Transverse colon (tissue), 4 donors: ENCODE measurements around the gene PKD2L2. TPM values are rescaled to one million over a fixed set of nuclear protein-coding genes. Genes with fewer than 3 reads are reported as not detected.

Experiments
- DNase-seq: peaks from one replicate; pipeline ENCODE4 v3.0.0-alpha.2; 2019
- H3K27ac ChIP-seq, 4 donors: fragments of 200-600 bp; sonication (generic); 2 replicates each; pipeline ENCODE4 v1.5.1; 2016 to 2018; ENCODE audit warnings: inconsistent platforms in 4 of 4
- H3K27me3 ChIP-seq: fragments of 200-600 bp; sonication (generic); 2 replicates; pipeline ENCODE4 v1.5.1; 2017; ENCODE audit warnings: inconsistent platforms
- H3K36me3 ChIP-seq, 4 donors: fragments of 200-600 bp; sonication (generic); 2 replicates each; pipeline ENCODE4 v1.5.1; 2017 to 2019; ENCODE audit warnings: inconsistent platforms in 4 of 4
- H3K4me1 ChIP-seq, 4 donors: fragments of 200-600 bp; sonication (generic); 2 replicates each; pipeline ENCODE4 v1.5.1; 2017 to 2020; ENCODE audit warnings: inconsistent platforms in 4 of 4
- H3K4me3 ChIP-seq, 4 donors: fragments of 200-600 bp; sonication (generic); 1 replicate in 1 of 4; 2 replicates in 3 of 4; pipeline versions ENCODE4 v1.5.1 to v1.6.1; 2017 to 2019; ENCODE audit warnings: inconsistent platforms in 4 of 4
- H3K9me3 ChIP-seq, 2 donors: fragments of 200-600 bp; sonication (generic); 2 replicates each; pipeline ENCODE4 v1.5.1; 2017 to 2019; ENCODE audit warnings: inconsistent platforms in 2 of 2
- CTCF ChIP-seq, 5 experiments: fragments of 200-600 bp in 3 of 5; fragments of 450-650 bp in 2 of 5; sonication (generic) in 3 of 5; IDR thresholded peaks; 1 replicate in 2 of 5; 2 replicates in 3 of 5; pipeline ENCODE4 v1.5.1; 2016 to 2017; ENCODE audit warnings: antibody characterized with exemption in 5 of 5, inconsistent platforms in 3 of 5, mild to moderate bottlenecking in 2 of 5, moderate library complexity in 1 of 5
- EP300 ChIP-seq: sonication (generic); formaldehyde crosslinking; IDR thresholded peaks from one replicate; pipeline ENCODE4 v1.6.1; 2017; ENCODE audit warnings: antibody characterized with exemption, low read depth
- POLR2A ChIP-seq: fragments of 450-650 bp; IDR thresholded peaks from one replicate; pipeline ENCODE4 v1.6.1; 2016; ENCODE audit warnings: antibody characterized with exemption, mild to moderate bottlenecking, moderate library complexity
- POLR2AphosphoS5 ChIP-seq, 3 donors: sonication (generic); formaldehyde crosslinking; IDR thresholded peaks; one replicate each; pipeline ENCODE4 v1.6.1; 2016; ENCODE audit warnings: antibody characterized with exemption in 3 of 3
- WGBS, 2 donors: methylation state at CpG; one replicate each; pipeline ENCODE4 v1.1.5; 2018; ENCODE audit warnings: low coverage in 1 of 2; 5-methylcytosine and 5-hydroxymethylcytosine counted together
- in situ Hi-C, 4 donors: fragments of 200-750 bp; cut with MboI; loops; one replicate each; pipeline versions ENCODE4 v1.15.0 to v1.15.1; 2017; ENCODE audit warnings: low sequenced_read_pairs in 3 of 4, low pct_ligation_motif_present in 1 of 4, low pct_unique_long_range_greater_than_20kb in 1 of 4
- intact Hi-C: fragments of 100-400 bp; cut with DNase I; formaldehyde crosslinking; loops from one replicate; pipeline ENCODE4 v1.15.1; 2023; ENCODE audit warnings: low total_unique reads
- total RNA-seq, 4 donors: library from RNA; depleted of rRNA; stranded (reverse); fragments of >200 nt; gene quantifications; one replicate each; pipeline ENCODE4 v1.1.0, GENCODE V29; 2016

PKD2L2 gene
- total RNA-seq, 4 donors from 2014 or later = not detected

DNA sequence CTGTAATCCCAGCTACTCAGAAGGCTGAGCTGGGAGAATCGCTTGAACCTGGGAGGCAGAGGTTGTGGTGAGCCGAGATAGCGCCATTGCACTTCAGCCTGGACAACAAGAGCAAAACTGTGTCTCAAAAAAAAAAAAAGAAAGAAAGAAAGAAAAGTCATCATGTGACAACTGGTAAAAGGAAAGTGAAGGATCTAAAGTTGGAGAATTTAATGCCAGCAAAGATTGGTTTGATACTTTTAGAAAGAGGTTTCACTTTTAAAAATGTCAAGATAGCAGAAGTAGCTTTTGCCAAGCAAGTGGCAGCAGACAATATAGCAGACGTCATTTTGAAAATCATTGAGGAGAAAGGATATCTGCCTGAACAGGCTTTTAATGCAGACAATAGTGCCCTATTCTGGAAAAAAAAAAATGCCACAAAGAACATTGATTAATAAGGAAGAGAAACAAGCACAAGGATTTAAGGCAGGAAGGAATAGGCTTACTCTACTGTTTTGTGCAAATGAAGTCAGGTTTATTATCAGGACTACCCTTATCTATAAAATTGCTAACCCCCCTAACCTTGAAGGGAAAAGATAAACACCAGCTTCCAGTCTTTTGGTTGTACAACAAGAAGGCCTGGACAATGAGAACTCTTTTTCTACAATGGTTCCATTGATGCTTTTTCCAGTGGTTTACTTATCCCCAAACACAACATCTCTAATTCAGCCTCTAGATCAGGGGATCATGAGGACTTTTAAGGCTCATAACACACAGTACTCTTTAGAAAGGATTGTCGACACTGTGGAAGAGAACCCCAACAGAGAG is 12.0 kb downstream of the PKD2L2 start:
- intact Hi-C loops (no loop called here), in situ Hi-C loops (no loop called here)
- TF ChIP-seq POLR2AphosphoS5 (IDR thresholded peaks at IDR 0.05) = no peak
- TF ChIP-seq POLR2A = no peak
- no peak for TF ChIP-seq CTCF (IDR thresholded peaks at IDR 0.05)
- no peaks in the 10 kb centered on the region for H3K9me3 ChIP-seq
- 84 to 88% methylated on average over 4 to 5 of the region's 5 CpGs for WGBS, 2 donors
- no peaks in the 10 kb centered on the region for H3K4me1 ChIP-seq
- no peaks in the 10 kb centered on the region for H3K27me3 ChIP-seq
- no peak overlapping the region for H3K4me3 ChIP-seq
- no peaks in the 10 kb centered on the region for H3K36me3 ChIP-seq
- no peak overlapping the region for H3K27ac ChIP-seq
- DNase-seq = no peak

GRCh38 chr5:137902408-137903133 is 13.3 kb downstream of the PKD2L2 start:
- TF ChIP-seq CTCF (IDR thresholded peaks at IDR 0.05) = no peak
- no peak for TF ChIP-seq POLR2AphosphoS5 (IDR thresholded peaks at IDR 0.05)
- no peak for TF ChIP-seq POLR2A
- no peak for TF ChIP-seq EP300
- H3K36me3 ChIP-seq = no peaks in the 10 kb centered on the region
- in situ Hi-C loops = no loop called here

DNA sequence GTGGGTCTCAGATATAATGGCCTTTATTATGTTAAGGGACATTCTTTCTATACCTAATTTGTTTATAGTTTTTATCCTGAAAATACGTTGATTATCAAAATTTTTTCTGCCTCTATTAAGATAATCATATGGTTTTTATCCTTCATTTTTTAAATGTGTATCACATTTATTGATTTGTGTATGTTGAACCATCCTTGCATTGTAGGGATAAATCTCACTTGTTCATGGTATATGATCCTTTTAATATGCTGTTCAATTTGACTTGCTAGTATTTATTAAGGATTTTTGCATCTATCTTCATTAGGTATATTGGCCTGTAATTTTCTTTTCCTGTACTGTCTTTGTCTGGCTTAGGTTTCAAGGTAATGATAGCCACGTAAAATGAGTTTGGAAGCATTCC is 25.5 kb downstream of the PKD2L2 start:
- in situ Hi-C loops = no loop called here
- no peaks in the 10 kb centered on the region for H3K4me1 ChIP-seq
- WGBS, 2 donors = 84 to 92% methylated on average over 2 of the region's 2 CpGs
- no peak for DNase-seq
- no peak overlapping the region for H3K27ac ChIP-seq
- H3K4me3 ChIP-seq = no peak overlapping the region
- intact Hi-C loops = no loop called here
- H3K36me3 ChIP-seq = no peaks in the 10 kb centered on the region
- no peaks in the 10 kb centered on the region for H3K27me3 ChIP-seq
- peaks cover 0 to 10% of the 10 kb centered on the region in 2 donors for H3K9me3 ChIP-seq
- TF ChIP-seq POLR2A (no peak), EP300 (no peak), POLR2AphosphoS5 (IDR thresholded peaks at IDR 0.05) (no peak), CTCF (IDR thresholded peaks at IDR 0.05) (no peak)

More at GRCh38 chr5:137902408-137903133, 13.3 kb downstream of the PKD2L2 start:
- Histone ChIP-seq H3K9me3 (no peaks in the 10 kb centered on the region), H3K4me1 (no peaks in the 10 kb centered on the region), H3K27ac (no peak overlapping the region), H3K4me3 (no peak overlapping the region), H3K27me3 (no peaks in the 10 kb centered on the region)
- DNase-seq = no peak
- 83 to 100% methylated on average over 1 of the region's 1 CpG for WGBS, 2 donors
- intact Hi-C loops = no loop called here

- H3K36me3 ChIP-seq = no peaks in the 10 kb centered on the region
- no peaks in the 10 kb centered on the region for H3K27me3 ChIP-seq
- H3K27ac ChIP-seq = no peak overlapping the region
- in situ Hi-C loops = no loop called here
- intact Hi-C loops = no loop called here
- no peak for DNase-seq
- H3K9me3 ChIP-seq = peaks cover 0 to 10% of the 10 kb centered on the region in 2 donors
- TF ChIP-seq POLR2AphosphoS5 (IDR thresholded peaks at IDR 0.05) = no peak
- TF ChIP-seq EP300 = no peak
- TF ChIP-seq POLR2A = no peak
- TF ChIP-seq CTCF (IDR thresholded peaks at IDR 0.05) = no peak
- WGBS, 2 donors = 100% methylated on average over 1 of the region's 1 CpG; no CpG with 5 or more reads in 1 of the 2 donors
- no peaks in the 10 kb centered on the region for H3K4me1 ChIP-seq
- H3K4me3 ChIP-seq = no peak overlapping the region
Observed at GRCh38 chr5:137916923-137917322, 27.7 kb downstream of the PKD2L2 start.
